MM.1S (cell line): ENCODE data around the gene ADAMTS2.

Source experiments
- EZH2 ChIP-seq: fragments of 300-600 bp; sonication (generic); optimal IDR thresholded peaks from 2 replicates; pipeline ENCODE3; 2017; ENCODE audit warnings: low read depth, mild to moderate bottlenecking, antibody characterized with exemption, low read length, mixed read lengths
- EZH2phosphoT487 ChIP-seq: fragments of 300-600 bp; sonication (generic); IDR thresholded peaks from 2 replicates; pipeline ENCODE4 v1.6.1; 2018; ENCODE audit warnings: antibody characterized with exemption, low read length
- TF ChIP-seq, protein P1 (sequence below): fragments of 300-600 bp; sonication (generic); IDR thresholded peaks from 2 replicates; pipeline ENCODE4 v1.5.1; 2016; ENCODE audit warnings: antibody characterized with exemption, low read length, mixed read lengths

DNA sequence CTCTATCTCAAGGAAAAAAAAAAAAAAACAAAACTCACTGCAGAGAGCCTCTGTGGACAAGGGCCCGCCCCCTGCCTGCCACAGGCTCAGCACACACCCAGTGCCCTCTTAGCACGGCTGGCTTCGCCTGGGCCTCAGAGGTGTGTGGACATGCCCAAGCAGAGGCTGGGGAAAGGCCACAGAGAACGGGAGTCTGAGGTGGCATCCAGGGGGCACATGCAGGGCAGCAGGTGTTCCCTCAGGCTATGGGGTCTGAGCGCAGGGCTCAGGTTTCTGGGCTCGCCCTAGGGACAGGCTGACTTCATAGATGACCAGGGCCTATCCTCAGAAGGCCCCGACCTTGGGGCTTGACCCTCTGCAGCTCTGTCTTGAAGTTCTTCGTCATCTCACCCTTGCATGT lies 146.4 kb downstream of the ADAMTS2 start:
- TF ChIP-seq EZH2phosphoT487 (no peak), EZH2 (no peak)
- TF ChIP-seq, protein P1, sequence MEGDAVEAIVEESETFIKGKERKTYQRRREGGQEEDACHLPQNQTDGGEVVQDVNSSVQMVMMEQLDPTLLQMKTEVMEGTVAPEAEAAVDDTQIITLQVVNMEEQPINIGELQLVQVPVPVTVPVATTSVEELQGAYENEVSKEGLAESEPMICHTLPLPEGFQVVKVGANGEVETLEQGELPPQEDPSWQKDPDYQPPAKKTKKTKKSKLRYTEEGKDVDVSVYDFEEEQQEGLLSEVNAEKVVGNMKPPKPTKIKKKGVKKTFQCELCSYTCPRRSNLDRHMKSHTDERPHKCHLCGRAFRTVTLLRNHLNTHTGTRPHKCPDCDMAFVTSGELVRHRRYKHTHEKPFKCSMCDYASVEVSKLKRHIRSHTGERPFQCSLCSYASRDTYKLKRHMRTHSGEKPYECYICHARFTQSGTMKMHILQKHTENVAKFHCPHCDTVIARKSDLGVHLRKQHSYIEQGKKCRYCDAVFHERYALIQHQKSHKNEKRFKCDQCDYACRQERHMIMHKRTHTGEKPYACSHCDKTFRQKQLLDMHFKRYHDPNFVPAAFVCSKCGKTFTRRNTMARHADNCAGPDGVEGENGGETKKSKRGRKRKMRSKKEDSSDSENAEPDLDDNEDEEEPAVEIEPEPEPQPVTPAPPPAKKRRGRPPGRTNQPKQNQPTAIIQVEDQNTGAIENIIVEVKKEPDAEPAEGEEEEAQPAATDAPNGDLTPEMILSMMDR = no peak
